Hepatocyte (in vitro differentiated cells): Measurements from ENCODE around the gene CPA5.

Source experiments
- CTCF ChIP-seq: fragments of 200-600 bp; sonication (generic); IDR thresholded peaks from 2 replicates; pipeline ENCODE4 v1.5.1; 2016; ENCODE audit warnings: antibody characterized with exemption, mild to moderate bottlenecking; ENCODE audit not compliant: poor library complexity
- EZH2 ChIP-seq: fragments of 200-600 bp; sonication (generic); IDR thresholded peaks from 2 replicates; pipeline ENCODE4 v1.6.1; 2016; ENCODE audit warnings: antibody characterized with exemption, mild to moderate bottlenecking, borderline replicate concordance
- EZH2phosphoT487 ChIP-seq: fragments of 200-600 bp; sonication (generic); IDR thresholded peaks from one replicate; pipeline ENCODE4 v1.6.1; 2018; ENCODE audit warnings: antibody characterized with exemption, mild to moderate bottlenecking, low read depth, moderate library complexity; ENCODE audit not compliant: unreplicated experiment, severe bottlenecking

DNA sequence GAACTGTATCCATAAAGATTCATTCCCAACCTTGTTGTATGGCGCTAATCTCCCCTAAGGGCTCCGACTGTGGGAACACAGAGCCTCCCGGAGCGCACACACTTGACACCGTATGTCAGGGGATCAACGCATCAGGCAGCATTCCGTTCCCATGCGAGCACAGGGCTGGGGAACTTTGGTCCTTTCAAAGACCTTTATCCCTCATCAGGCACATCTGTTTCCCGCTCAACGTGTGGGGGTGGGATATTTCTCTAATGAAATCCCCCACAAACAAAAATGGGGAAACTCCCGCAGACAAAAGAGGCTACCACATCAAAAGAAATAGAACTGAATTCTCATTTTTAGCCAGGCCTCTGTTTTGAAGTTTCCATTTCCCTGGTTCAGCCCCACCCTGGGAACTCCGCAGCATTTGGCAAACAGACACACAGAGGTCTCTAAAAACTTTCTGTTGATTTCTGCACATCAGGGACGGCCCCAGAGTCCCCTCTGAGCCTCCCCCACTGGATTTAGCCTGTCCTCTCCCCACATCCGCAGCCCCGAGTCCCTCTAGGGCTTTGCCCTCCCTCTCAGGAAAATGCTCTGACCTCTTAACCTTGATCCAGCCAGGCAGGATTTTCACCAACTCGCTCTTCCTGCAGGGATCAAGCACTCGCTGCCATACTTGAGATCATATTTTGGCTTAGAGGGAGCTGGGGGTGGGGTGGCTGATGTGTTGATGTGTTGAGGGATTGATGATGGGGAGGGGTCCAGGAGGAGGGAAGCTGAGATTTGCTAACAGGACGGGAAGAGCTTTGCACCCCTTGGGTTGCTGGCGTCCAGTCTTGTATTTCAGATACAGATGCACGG lies 6.6 kb downstream of the CPA5 start:
- TF ChIP-seq CTCF: no peak
- no peak for TF ChIP-seq EZH2
- no peak for TF ChIP-seq EZH2phosphoT487
